ENCODE measurements around the gene CELA3B.
"Not testable (repeated sequence)": the region's sequence is repeated elsewhere in the genome, so short reads cannot be mapped to it uniquely, and the experiment has no call there.

The CELA3B gene

DNA sequence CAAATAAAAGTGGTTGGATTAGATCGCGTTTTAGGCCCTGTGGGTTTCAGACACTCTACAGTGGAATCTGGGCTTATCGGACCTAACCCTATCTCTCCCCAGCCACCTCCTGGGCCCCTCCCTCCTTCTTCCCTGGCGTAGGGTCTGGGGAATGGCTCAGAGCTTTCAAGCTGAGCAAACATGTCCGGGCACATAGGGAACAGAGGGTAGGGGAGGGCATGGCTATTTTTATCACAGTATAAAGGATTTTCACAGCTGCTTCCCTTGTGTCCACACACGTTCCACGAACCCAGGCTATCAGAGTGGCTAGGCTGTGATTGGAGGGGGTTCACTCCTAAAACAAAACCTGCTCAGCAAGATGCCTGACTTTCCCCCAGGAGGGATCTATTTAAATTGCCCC is 22.8 kb downstream of the CELA3B start:
- H3K36me3 ChIP-seq (replicated peaks); H3K27me3 ChIP-seq (ENCODE audit: low read depth); H3K9me3 ChIP-seq; in situ Hi-C loops (cut with MboI; ENCODE audit: low sequenced_read_pairs); H3K4me3 ChIP-seq; DNase-seq (ENCODE audit: low spot score in 2 of 2); H3K4me1 ChIP-seq: not testable (repeated sequence)

- H3K27me3 ChIP-seq (ENCODE audit: low read depth) = no peaks in the 10 kb centered on the region
- no peak for DNase-seq (ENCODE audit: low spot score in 2 of 2)
- in situ Hi-C loops (cut with MboI; ENCODE audit: low sequenced_read_pairs) = no loop called here
- no peaks in the 10 kb centered on the region for H3K36me3 ChIP-seq (replicated peaks)
- H3K4me3 ChIP-seq = no peak within 1 kb of the TSS
- no peaks in the 10 kb centered on the region for H3K9me3 ChIP-seq
- H3K4me1 ChIP-seq = no peaks in the 10 kb centered on the region
Measured at GRCh38 chr1:22001409-22001808, 24.6 kb downstream of the CELA3B start, which contains the start of gene CELA3A. Gene CELA3A (plus strand): TSS chr1:22001657. CDS start chr1:22001675, 18 bp downstream.

- H3K36me3 ChIP-seq (replicated peaks); H3K9me3 ChIP-seq; H3K27me3 ChIP-seq (ENCODE audit: low read depth); H3K4me3 ChIP-seq; DNase-seq (ENCODE audit: low spot score in 2 of 2); H3K4me1 ChIP-seq; in situ Hi-C loops (cut with MboI; ENCODE audit: low sequenced_read_pairs): not testable (repeated sequence)
Measured at GRCh38 chr1:22002461-22002860, 25.6 kb downstream of the CELA3B start.

DNA sequence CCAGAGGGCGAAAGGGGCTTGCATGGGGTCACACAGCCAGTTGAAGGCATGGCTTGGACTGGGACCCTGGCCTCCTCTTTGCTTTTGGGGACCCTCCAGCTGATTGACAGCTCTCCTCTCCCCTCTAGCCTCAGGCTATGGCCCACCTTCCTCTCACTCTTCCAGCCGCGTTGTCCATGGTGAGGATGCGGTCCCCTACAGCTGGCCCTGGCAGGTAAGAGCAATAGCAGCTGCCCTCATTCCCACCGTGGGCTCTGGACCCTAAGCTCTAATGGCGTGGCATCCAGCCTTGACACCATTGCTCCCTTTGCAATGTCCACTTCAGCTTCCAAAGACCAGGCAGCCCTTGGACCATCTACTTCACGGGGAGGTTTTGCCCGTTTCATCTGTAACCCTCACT is 26.1 kb downstream of the CELA3B start:
- H3K4me1 ChIP-seq; H3K9me3 ChIP-seq; DNase-seq (ENCODE audit: low spot score in 2 of 2); H3K4me3 ChIP-seq; H3K36me3 ChIP-seq (replicated peaks); H3K27me3 ChIP-seq (ENCODE audit: low read depth); in situ Hi-C loops (cut with MboI; ENCODE audit: low sequenced_read_pairs): not testable (repeated sequence)

DNA sequence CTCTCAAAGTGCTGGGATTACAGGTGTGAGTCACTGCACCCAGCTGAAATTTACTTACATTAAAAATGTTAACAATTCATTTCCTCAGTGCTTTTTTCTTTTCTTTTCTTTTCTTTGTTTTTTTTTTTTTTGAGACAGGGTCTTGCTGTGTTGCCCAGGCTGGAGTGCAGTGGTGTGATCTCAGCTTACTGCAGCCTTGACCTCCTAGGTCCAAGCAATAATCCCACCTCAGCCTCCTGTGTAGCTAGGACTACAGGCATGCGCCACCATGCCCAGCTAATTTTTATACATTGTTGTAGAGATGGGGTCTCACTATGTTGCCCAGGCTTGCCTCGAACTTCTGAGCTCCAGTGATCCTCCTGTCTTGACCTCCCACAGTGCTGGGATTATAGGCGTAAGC is 27.1 kb downstream of the CELA3B start:
- H3K27me3 ChIP-seq (ENCODE audit: low read depth); H3K4me1 ChIP-seq; H3K36me3 ChIP-seq (replicated peaks); in situ Hi-C loops (cut with MboI; ENCODE audit: low sequenced_read_pairs); H3K4me3 ChIP-seq; H3K9me3 ChIP-seq; DNase-seq (ENCODE audit: low spot score in 2 of 2): not testable (repeated sequence)

DNA sequence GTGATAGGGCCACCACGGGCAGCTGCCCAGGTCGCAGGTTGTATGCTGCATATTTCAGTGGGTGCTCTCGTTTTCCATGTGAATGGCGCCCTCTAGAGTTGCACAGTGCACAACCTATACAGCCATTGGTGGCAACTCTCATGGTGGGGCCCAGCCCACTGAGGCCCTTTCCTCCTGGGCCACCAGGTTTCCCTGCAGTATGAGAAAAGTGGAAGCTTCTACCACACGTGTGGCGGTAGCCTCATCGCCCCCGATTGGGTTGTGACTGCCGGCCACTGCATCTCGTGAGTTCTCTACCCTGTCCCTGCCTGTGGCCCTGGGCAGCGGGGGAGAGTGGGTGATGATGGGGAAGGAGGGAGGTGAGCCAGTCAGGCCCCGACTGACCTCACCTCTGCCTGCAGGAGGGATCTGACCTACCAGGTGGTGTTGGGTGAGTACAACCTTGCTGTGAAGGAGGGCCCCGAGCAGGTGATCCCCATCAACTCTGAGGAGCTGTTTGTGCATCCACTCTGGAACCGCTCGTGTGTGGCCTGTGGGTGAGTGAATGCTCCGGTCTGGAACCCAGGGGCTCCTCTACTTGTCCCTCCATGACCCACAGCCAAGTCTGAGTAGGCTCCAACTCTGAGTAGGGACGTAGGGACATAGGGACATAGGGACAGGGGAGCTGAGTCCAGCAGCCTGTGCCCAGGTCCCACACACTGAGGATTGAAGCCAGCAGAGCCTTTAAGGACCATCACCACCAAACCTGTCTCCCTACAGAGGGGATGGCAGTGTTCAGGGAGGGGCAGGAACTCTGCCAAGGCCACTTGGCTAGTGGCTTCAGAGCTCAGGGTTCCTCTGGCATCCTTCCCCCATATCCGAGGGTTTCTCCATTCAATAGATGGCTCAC is 28.7 kb downstream of the CELA3B start:
- peak in 1 of 2 experiments; percentile 76 for DNase-seq (ENCODE audit: low spot score in 2 of 2)

DNA sequence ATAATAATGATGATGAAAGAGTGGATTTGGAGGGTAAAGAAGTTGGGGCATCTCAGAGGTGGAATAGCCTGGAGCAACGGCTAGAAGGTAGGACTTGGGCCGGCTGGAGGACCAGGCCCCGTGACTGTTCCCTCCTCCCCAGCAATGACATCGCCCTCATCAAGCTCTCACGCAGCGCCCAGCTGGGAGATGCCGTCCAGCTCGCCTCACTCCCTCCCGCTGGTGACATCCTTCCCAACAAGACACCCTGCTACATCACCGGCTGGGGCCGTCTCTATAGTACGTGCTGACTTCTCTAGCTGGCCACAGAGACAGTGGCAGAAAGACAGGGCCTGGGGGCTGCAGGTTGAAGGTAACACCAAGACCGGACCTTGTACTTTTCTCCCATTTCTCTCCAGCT is 29.9 kb downstream of the CELA3B start:
- DNase-seq (ENCODE audit: low spot score in 2 of 2); H3K9me3 ChIP-seq; H3K27me3 ChIP-seq (ENCODE audit: low read depth); H3K4me1 ChIP-seq; in situ Hi-C loops (cut with MboI; ENCODE audit: low sequenced_read_pairs); H3K36me3 ChIP-seq (replicated peaks); H3K4me3 ChIP-seq: not testable (repeated sequence)

More for the DNA sequence above, 28.7 kb downstream of the CELA3B start:
- H3K27me3 ChIP-seq (ENCODE audit: low read depth); H3K4me3 ChIP-seq; H3K36me3 ChIP-seq (replicated peaks); in situ Hi-C loops (cut with MboI; ENCODE audit: low sequenced_read_pairs); H3K4me1 ChIP-seq; H3K9me3 ChIP-seq: not testable (repeated sequence)

DNA sequence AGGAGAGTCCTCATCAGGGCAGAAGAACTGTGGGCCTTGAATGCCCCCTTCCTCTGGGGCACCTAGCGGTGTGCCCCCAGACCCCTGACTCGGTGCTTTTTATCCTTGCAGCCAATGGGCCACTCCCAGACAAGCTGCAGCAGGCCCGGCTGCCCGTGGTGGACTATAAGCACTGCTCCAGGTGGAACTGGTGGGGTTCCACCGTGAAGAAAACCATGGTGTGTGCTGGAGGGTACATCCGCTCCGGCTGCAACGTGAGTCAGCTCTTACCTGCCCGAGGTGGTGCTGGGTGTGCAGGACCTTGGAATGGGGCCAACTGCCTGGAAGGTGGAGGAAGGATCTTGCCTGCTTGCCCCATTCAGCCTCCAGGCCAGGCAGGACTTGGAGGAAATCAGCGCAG is 30.4 kb downstream of the CELA3B start:
- H3K27me3 ChIP-seq (ENCODE audit: low read depth); H3K4me1 ChIP-seq; DNase-seq (ENCODE audit: low spot score in 2 of 2); H3K4me3 ChIP-seq; H3K9me3 ChIP-seq; in situ Hi-C loops (cut with MboI; ENCODE audit: low sequenced_read_pairs); H3K36me3 ChIP-seq (replicated peaks): not testable (repeated sequence)

- DNase-seq (ENCODE audit: low spot score in 2 of 2); H3K27me3 ChIP-seq (ENCODE audit: low read depth); H3K9me3 ChIP-seq; in situ Hi-C loops (cut with MboI; ENCODE audit: low sequenced_read_pairs); H3K4me3 ChIP-seq; H3K36me3 ChIP-seq (replicated peaks); H3K4me1 ChIP-seq: not testable (repeated sequence)
Measured at GRCh38 chr1:22009566-22009965, 32.7 kb downstream of the CELA3B start.

DNA sequence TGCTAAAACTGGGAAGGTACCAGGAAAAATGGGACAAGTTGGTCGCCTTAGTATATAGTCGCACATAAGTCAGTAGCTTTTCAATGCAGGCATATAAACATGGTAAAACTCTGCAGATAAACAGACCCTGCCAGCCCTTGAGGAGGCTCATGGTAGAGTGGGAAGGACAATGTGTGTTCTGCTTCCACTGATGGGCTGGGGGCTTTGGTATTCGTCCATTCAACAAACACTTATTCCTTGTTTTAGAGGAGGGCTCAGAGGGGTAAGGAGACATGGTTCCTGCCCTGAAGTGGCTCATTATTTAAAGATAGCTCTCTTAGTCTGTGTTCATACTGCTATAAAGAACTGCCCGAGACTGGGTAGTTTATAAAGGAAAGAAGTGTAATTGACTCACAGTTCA is 35.9 kb downstream of the CELA3B start:
- H3K36me3 ChIP-seq (replicated peaks); DNase-seq (ENCODE audit: low spot score in 2 of 2); H3K27me3 ChIP-seq (ENCODE audit: low read depth); H3K4me1 ChIP-seq; H3K9me3 ChIP-seq; H3K4me3 ChIP-seq; in situ Hi-C loops (cut with MboI; ENCODE audit: low sequenced_read_pairs): not testable (repeated sequence)

- H3K27me3 ChIP-seq (ENCODE audit: low read depth); H3K9me3 ChIP-seq; H3K4me3 ChIP-seq; DNase-seq (ENCODE audit: low spot score in 2 of 2); in situ Hi-C loops (cut with MboI; ENCODE audit: low sequenced_read_pairs); H3K36me3 ChIP-seq (replicated peaks); H3K4me1 ChIP-seq: not testable (repeated sequence)
Measured at GRCh38 chr1:22014575-22015206, 37.9 kb downstream of the CELA3B start.

- Histone ChIP-seq H3K36me3 (replicated peaks) (no peaks in the 10 kb centered on the region), H3K4me3 (no peak overlapping the region), H3K9me3 (no peaks in the 10 kb centered on the region), H3K27me3 (ENCODE audit: low read depth) (no peaks in the 10 kb centered on the region), H3K4me1 (peaks cover 1% of the 10 kb centered on the region; the same call in 1 of the 2 replicates)
- no peak for DNase-seq (ENCODE audit: low spot score in 2 of 2)
- in situ Hi-C loops (cut with MboI; ENCODE audit: low sequenced_read_pairs) = no loop called here
Measured at GRCh38 chr1:22018583-22019559, 42.0 kb downstream of the CELA3B start.

GRCh38 chr1:22021061-22021460 is 44.2 kb downstream of the CELA3B start:
- H3K27me3 ChIP-seq (ENCODE audit: low read depth) = no peaks in the 10 kb centered on the region
- H3K9me3 ChIP-seq = no peaks in the 10 kb centered on the region
- peaks cover 14% of the 10 kb centered on the region; the same call in 1 of the 2 replicates for H3K4me1 ChIP-seq
- no peak for DNase-seq (ENCODE audit: low spot score in 2 of 2)
- in situ Hi-C loops (cut with MboI; ENCODE audit: low sequenced_read_pairs) = no loop called here
- H3K4me3 ChIP-seq = no peak overlapping the region
- H3K36me3 ChIP-seq (replicated peaks) = no peaks in the 10 kb centered on the region

All from HAP-1 (cell line).